ENCODE data around the gene MELK.

The MELK gene

GRCh38 chr9:36676091-36676490 lies 103.4 kb downstream of the MELK start:
- DNase-seq (ENCODE audit: low spot score), result no peak

- DNase-seq (ENCODE audit: low spot score), result no peak
Observed at GRCh38 chr9:36676778-36677485, 104.2 kb downstream of the MELK start.

GRCh38 chr9:36677611-36678010 lies 104.9 kb downstream of the MELK start:
- no peak for DNase-seq (ENCODE audit: low spot score)

- no peak for DNase-seq (ENCODE audit: low spot score)
Observed at GRCh38 chr9:36679710-36680109, 107.0 kb downstream of the MELK start.

- no peak for DNase-seq (ENCODE audit: low spot score)
Observed at GRCh38 chr9:36686471-36686870, 113.8 kb downstream of the MELK start.

- DNase-seq (ENCODE audit: low spot score), result peak; percentile 50
Observed at GRCh38 chr9:36690412-36691168, 117.9 kb downstream of the MELK start.

GRCh38 chr9:36691671-36692070 lies 119.0 kb downstream of the MELK start:
- no peak for DNase-seq (ENCODE audit: low spot score)

- no peak for DNase-seq (ENCODE audit: low spot score)
Observed at GRCh38 chr9:36698984-36699383, 126.3 kb downstream of the MELK start.

- DNase-seq (ENCODE audit: low spot score), result no peak
Observed at GRCh38 chr9:36704148-36704547, 131.5 kb downstream of the MELK start.

- no peak for DNase-seq (ENCODE audit: low spot score)
Observed at GRCh38 chr9:36713515-36714490, 141.1 kb downstream of the MELK start.

- no peak for DNase-seq (ENCODE audit: low spot score)
Observed at GRCh38 chr9:36716496-36716895, 143.8 kb downstream of the MELK start.

- DNase-seq (ENCODE audit: low spot score), result no peak
Observed at GRCh38 chr9:36717276-36717675, 144.6 kb downstream of the MELK start.

- no peak for DNase-seq (ENCODE audit: low spot score)
Observed at GRCh38 chr9:36718612-36719011, 145.9 kb downstream of the MELK start.

- DNase-seq (ENCODE audit: low spot score), result no peak
Observed at GRCh38 chr9:36720043-36720442, 147.3 kb downstream of the MELK start.

- no peak for DNase-seq (ENCODE audit: low spot score)
Observed at GRCh38 chr9:36721846-36722588, 149.3 kb downstream of the MELK start.

- no peak for DNase-seq (ENCODE audit: low spot score)
Observed at GRCh38 chr9:36725777-36726356, 153.2 kb downstream of the MELK start.
